AG04450 (cell line): ENCODE results near the gene ARHGEF17. TPM values are rescaled to one million over a fixed set of nuclear protein-coding genes. Genes with fewer than 3 reads are reported as not detected.

ENCODE experiments used
- CTCF ChIA-PET: fragments of 300-600, 350-600 bp; formaldehyde crosslinking; extraction: SDS; loops from one replicate; lab custom pipeline; 2022; ENCODE audit warnings: antibody characterized with exemption, inconsistent platforms; lab: Charles Lee
- POLR2A ChIA-PET: fragments of 350-600 bp; formaldehyde crosslinking; extraction: SDS; loops from one replicate; lab custom pipeline; 2021; ENCODE audit warnings: antibody characterized with exemption, inconsistent platforms; lab: Yijun Ruan, JAX
- DNase-seq: peaks from one replicate; pipeline ENCODE4 v3.0.0-alpha.2; 2011; ENCODE audit warnings: low read depth, low spot score
- H3K27ac ChIP-seq: one replicate; pipeline ENCODE4 v1.5.1; 2012; ENCODE audit warnings: low read depth, low read length, control low read depth
- H3K27me3 ChIP-seq: one replicate; pipeline ENCODE4 v1.6.0; 2012; ENCODE audit warnings: low read length; ENCODE audit not compliant: control insufficient read depth, insufficient read depth
- H3K4me3 ChIP-seq: 2 replicates; pipeline ENCODE4 v1.5.1; 2011; ENCODE audit warnings: mild to moderate bottlenecking, low read depth, low read length, control low read depth
- H3K9me3 ChIP-seq: 2 replicates; pipeline ENCODE4 v1.5.1; 2012; ENCODE audit warnings: low read length; ENCODE audit not compliant: control insufficient read depth, insufficient read depth
- polyA plus RNA-seq: library from polyadenylated mRNA; depleted of rRNA; stranded (reverse); fragments of >200 nt; gene quantifications from 2 replicates; pipeline ENCODE4 v1.2.3, GENCODE V29; 2011
- TF ChIP-seq, protein P1 (sequence below): IDR thresholded peaks from 2 replicates; pipeline ENCODE4 v1.5.1; 2011; ENCODE audit warnings: low read depth, low read length, control low read depth, inconsistent platforms

The ARHGEF17 gene
- polyA plus RNA-seq, 1 experiment = 30.6 TPM

DNA sequence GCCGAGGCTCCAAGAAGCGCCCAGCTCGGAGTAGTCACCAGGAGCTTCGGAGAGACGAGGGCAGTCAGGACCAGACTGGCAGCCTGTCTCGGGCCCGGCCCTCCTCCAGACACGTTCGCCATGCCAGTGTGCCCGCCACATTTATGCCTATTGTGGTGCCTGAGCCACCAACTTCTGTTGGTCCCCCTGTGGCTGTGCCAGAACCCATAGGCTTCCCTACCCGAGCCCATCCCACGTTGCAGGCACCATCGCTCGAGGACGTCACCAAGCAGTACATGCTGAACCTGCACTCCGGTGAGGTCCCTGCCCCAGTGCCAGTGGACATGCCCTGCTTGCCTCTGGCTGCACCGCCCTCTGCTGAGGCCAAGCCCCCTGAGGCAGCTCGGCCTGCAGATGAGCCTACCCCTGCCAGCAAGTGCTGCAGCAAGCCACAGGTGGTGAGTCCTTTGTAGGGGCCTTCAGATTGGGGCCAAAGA, 3.4 kb downstream of the ARHGEF17 start:
- DNase-seq = no peak
- ChIA-PET POLR2A (no interaction called here), CTCF (interaction anchor here (1.2 to 2.2 kb wide), 2 partner anchors 24 to 40 kb away, joined by 4 to 8 read pairs; no protein-coding TSS in a partner anchor)
- TF ChIP-seq, protein P1, sequence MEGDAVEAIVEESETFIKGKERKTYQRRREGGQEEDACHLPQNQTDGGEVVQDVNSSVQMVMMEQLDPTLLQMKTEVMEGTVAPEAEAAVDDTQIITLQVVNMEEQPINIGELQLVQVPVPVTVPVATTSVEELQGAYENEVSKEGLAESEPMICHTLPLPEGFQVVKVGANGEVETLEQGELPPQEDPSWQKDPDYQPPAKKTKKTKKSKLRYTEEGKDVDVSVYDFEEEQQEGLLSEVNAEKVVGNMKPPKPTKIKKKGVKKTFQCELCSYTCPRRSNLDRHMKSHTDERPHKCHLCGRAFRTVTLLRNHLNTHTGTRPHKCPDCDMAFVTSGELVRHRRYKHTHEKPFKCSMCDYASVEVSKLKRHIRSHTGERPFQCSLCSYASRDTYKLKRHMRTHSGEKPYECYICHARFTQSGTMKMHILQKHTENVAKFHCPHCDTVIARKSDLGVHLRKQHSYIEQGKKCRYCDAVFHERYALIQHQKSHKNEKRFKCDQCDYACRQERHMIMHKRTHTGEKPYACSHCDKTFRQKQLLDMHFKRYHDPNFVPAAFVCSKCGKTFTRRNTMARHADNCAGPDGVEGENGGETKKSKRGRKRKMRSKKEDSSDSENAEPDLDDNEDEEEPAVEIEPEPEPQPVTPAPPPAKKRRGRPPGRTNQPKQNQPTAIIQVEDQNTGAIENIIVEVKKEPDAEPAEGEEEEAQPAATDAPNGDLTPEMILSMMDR = no peak
- no peaks in the 10 kb centered on the region for H3K27me3 ChIP-seq
- peak overlapping the region; percentile 77 for H3K4me3 ChIP-seq
- H3K9me3 ChIP-seq = no peaks in the 10 kb centered on the region; the same call in 1 of the 2 replicates
- H3K27ac ChIP-seq = peak overlapping the region; percentile 47

DNA sequence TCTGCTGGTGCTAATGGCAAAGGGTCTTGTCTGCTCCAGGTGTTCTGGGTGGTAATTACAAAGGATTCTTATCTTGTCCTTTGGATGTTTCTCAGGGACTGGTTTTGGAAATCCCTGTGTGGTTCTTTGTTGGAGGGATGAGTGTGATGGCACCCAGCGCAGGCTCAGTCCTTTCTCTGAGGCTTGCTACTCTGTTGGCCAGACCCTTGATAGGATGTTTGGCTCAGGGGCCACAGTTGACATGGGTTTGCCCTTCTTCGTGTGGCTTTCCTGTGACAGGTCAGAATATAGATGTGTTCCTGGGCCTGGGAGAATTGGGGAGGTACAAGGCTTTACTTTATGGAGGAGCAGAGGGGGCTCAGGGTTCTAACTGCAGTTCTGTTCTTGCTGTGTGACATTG, 4.0 kb downstream of the ARHGEF17 start:
- CTCF ChIA-PET = interaction anchor here (2.2 to 3.2 kb wide), 2 partner anchors 24 to 39 kb away, joined by 8 to 25 read pairs; no protein-coding TSS in a partner anchor
- POLR2A ChIA-PET = interaction anchor here (1.1 to 1.5 kb wide), 2 partner anchors 11 to 18 kb away, joined by 3 to 6 read pairs; no protein-coding TSS in a partner anchor

DNA sequence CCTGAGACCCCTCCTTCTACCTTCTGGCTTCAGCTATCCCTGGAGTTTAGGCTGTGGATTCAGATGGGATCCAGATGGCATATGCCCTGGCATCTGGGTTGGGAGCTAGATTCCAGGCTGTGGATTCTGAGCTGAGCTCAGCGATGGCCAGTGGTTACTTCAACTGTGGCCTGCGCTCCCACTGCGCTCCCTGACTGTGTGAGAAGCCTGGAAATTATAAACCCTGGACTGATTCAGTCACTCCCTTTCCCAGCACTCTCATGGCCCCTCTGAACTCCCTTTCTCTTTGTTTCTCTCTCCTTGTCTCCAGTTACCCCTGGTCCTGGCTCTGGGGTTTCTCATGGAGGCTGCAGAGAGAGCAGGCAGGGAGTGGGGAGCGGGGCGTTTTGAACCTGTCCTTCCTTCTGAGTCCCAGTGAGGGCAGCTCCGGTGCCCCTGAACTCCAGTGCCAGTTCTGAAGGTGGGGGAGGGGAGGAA, 4.8 kb downstream of the ARHGEF17 start:
- Histone ChIP-seq H3K27ac (peak overlapping the region; percentile 80), H3K4me3 (peak overlapping the region; percentile 77), H3K27me3 (no peaks in the 10 kb centered on the region), H3K9me3 (no peaks in the 10 kb centered on the region; the same call in 1 of the 2 replicates)
- POLR2A ChIA-PET = interaction anchor here (0.6 to 3.9 kb wide), 4 partner anchors 11 to 38 kb away, joined by 3 to 16 read pairs (median 4); no protein-coding TSS in a partner anchor
- TF ChIP-seq, protein P1 = no peak
- no peak for DNase-seq
- CTCF ChIA-PET = interaction anchor here (1.0 to 3.2 kb wide), 2 partner anchors 23 to 65 kb away, joined by 3 to 25 read pairs; no protein-coding TSS in a partner anchor

More for the DNA sequence above, 4.0 kb downstream of the ARHGEF17 start:
- TF ChIP-seq, protein P1 = no peak
- Histone ChIP-seq H3K9me3 (no peaks in the 10 kb centered on the region; the same call in 1 of the 2 replicates), H3K27ac (peak overlapping the region; percentile 52), H3K4me3 (peak overlapping the region; percentile 77), H3K27me3 (no peaks in the 10 kb centered on the region)
- DNase-seq = no peak

DNA sequence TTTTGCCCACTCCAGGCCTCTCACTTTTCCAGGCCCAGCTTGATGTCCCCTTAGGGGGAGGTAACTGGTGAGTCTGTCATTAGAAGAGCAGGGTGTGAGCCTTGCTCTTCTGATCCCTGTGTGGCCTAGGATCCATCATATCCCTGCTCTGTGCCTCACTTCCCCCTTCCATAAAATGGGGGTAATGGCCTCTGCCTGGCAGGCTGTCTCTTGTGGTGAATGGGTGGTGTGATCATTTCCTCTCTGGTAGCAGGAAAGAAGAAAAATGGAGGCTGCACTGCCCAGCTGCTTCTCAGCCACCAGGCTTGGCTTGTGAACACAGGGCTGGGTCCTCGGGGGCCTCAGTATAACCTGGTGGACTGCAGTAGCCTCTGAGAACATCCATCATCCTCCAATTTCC, 5.6 kb downstream of the ARHGEF17 start:
- peak overlapping the region; percentile 80 for H3K27ac ChIP-seq
- TF ChIP-seq, protein P1 = no peak; the same call in 1 of the 2 replicates
- ChIA-PET POLR2A (interaction anchor here (3.9 kb wide), 1 partner anchor 21 kb away, joined by 16 read pairs; no protein-coding TSS in a partner anchor), CTCF (interaction anchor here (0.6 to 3.2 kb wide), 3 partner anchors 10 to 883 kb away, joined by 3 to 25 read pairs (median 8); no protein-coding TSS in a partner anchor)
- DNase-seq = no peak
- peak overlapping the region; percentile 77 for H3K4me3 ChIP-seq
- H3K27me3 ChIP-seq = no peaks in the 10 kb centered on the region
- H3K9me3 ChIP-seq = no peaks in the 10 kb centered on the region; the same call in 1 of the 2 replicates
